Fibroblast of skin of scalp (primary cell): ENCODE data around the gene SYNGR4. TPM values are rescaled to one million over a fixed set of nuclear protein-coding genes. Genes with fewer than 3 reads are reported as not detected.
"Not testable (repeated sequence)": the region's sequence is repeated elsewhere in the genome, so short reads cannot be mapped to it uniquely, and the experiment has no call there.

Source experiments
- DNase-seq: peaks from one replicate; pipeline ENCODE4 v3.0.0-alpha.2; 2013
- polyA plus RNA-seq, 2 experiments: library from polyadenylated mRNA; unstranded; fragments of 120-200 nt; gene quantifications; one replicate each; pipeline ENCODE4 v1.2.1, GENCODE V29; 2013; ENCODE audit not compliant: insufficient read length in 2 of 2

The SYNGR4 gene
- polyA plus RNA-seq (2013, experiment 1 of 2; ENCODE audit: insufficient read length), result not detected
- not detected for polyA plus RNA-seq (2013, experiment 2 of 2; ENCODE audit: insufficient read length)

GRCh38 chr19:48363810-48364597, at the start of gene SYNGR4, which contains the start of gene TMEM143:
SYNGR4 (plus strand) TSS chr19:48364367; CDS start chr19:48365843, 1,476 bp downstream.
TMEM143 (minus strand) TSS chr19:48363940; CDS start chr19:48363920, 20 bp downstream.
- DNase-seq, result peak; percentile 100

GRCh38 chr19:48315712-48316111, 48.5 kb upstream of the SYNGR4 start:
- no peak for DNase-seq

- DNase-seq, result not testable (repeated sequence)
Observed at GRCh38 chr19:48317708-48317960, 46.5 kb upstream of the SYNGR4 start.

- DNase-seq, result no peak
Observed at GRCh38 chr19:48318286-48318987, 45.7 kb upstream of the SYNGR4 start.

GRCh38 chr19:48319647-48320541, 44.3 kb upstream of the SYNGR4 start:
- DNase-seq, result peak; percentile 82

- DNase-seq, result peak; percentile 92
Observed at GRCh38 chr19:48321372-48321621, 42.9 kb upstream of the SYNGR4 start.

GRCh38 chr19:48321622-48322591, 42.3 kb upstream of the SYNGR4 start:
- DNase-seq, result peak; percentile 99

GRCh38 chr19:48325265-48325910, 38.8 kb upstream of the SYNGR4 start, which contains the start of gene EMP3:
EMP3 (plus strand) TSS chr19:48325552; CDS start chr19:48326845, 1,293 bp downstream.
- DNase-seq, result peak; percentile 94

GRCh38 chr19:48329167-48329891, 34.8 kb upstream of the SYNGR4 start:
- peak; percentile 57 for DNase-seq

- peak; percentile 43 for DNase-seq
Observed at GRCh38 chr19:48330012-48330681, 34.0 kb upstream of the SYNGR4 start.

- DNase-seq, result no peak
Observed at GRCh38 chr19:48332351-48332661, 31.9 kb upstream of the SYNGR4 start.

GRCh38 chr19:48332662-48333466, 31.3 kb upstream of the SYNGR4 start:
- DNase-seq, result peak; percentile 95

- peak; percentile 93 for DNase-seq
Observed at GRCh38 chr19:48333467-48334384, 30.4 kb upstream of the SYNGR4 start.

- no peak for DNase-seq
Observed at GRCh38 chr19:48338253-48338755, 25.9 kb upstream of the SYNGR4 start.

GRCh38 chr19:48338802-48339503, 25.2 kb upstream of the SYNGR4 start:
- DNase-seq, result no peak

GRCh38 chr19:48340995-48341394, 23.2 kb upstream of the SYNGR4 start:
- no peak for DNase-seq
